GM21737 (cell line): ENCODE results near the gene MANBA.
"Not testable (repeated sequence)": the region's sequence is repeated elsewhere in the genome, so short reads cannot be mapped to it uniquely, and the experiment has no call there.

Experiments
- ATAC-seq: cut with Tn5 transposase; IDR thresholded peaks from one replicate; pipeline ENCODE4 v1.9.1; 2021; ENCODE audit warnings: mild to moderate bottlenecking, moderate library complexity; ENCODE audit not compliant: unreplicated experiment

MANBA gene

DNA sequence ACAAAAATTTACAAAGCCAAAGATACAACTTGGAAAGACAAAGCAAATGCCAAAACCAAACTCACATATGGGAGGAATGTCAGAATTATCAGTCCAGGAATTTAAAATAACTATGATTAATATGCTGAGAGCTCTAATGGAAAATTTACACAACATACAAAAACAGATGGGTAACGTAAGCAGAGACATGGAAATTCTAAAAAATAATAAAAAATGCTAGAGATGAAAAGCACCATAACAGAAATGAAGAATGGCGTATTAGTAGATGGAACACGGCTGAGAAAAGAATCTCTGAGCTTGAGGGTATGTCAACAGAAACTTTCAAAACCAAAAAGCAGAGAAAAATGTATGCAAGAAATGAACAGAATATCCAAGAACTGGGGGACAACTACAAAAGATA is 4.1 kb upstream of the MANBA start:
- no peak for ATAC-seq

DNA sequence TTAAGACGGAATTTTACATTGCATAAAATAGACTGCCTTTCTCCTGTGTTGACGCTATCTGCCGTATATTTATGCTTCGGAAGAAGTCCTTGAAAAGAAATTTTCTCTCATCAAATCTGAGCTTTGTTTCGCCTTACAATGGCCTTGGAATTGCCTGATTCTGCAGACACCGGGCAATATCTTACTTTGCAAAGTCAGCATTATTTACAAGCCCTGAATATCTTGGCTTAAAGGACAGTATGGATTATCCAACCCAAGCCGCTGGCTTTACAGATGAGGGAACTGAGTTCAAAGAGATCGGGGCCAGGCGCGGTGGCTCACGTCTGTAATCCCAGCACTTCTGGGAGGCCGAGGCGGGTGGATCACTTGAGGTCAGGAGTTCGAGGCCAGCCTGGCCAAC is 1.1 kb upstream of the MANBA start:
- no peak for ATAC-seq

DNA sequence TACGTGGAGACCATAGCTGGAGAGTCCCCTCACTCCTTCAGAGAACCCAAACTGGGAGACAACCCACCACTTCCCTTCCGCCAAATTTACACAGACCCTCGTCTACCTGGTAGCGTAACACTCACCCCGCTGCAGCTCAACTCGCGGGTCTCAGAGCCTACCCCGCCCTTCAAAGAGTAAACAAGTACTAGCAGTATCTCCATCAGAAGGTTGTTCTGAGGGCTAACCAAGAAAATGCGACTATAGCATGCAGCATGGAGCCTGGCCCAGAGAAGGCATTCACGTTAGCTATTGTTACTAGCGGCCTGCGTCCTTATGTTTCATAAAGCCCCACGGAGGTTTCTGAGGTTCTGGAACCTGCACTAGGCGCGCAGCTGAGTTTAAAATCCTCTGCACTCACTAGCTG is 531 bp upstream of the MANBA start:
- ATAC-seq = no peak

GRCh38 chr4:102759831-102760644 is 730 bp downstream of the MANBA start:
- peak; percentile 58 for ATAC-seq

DNA sequence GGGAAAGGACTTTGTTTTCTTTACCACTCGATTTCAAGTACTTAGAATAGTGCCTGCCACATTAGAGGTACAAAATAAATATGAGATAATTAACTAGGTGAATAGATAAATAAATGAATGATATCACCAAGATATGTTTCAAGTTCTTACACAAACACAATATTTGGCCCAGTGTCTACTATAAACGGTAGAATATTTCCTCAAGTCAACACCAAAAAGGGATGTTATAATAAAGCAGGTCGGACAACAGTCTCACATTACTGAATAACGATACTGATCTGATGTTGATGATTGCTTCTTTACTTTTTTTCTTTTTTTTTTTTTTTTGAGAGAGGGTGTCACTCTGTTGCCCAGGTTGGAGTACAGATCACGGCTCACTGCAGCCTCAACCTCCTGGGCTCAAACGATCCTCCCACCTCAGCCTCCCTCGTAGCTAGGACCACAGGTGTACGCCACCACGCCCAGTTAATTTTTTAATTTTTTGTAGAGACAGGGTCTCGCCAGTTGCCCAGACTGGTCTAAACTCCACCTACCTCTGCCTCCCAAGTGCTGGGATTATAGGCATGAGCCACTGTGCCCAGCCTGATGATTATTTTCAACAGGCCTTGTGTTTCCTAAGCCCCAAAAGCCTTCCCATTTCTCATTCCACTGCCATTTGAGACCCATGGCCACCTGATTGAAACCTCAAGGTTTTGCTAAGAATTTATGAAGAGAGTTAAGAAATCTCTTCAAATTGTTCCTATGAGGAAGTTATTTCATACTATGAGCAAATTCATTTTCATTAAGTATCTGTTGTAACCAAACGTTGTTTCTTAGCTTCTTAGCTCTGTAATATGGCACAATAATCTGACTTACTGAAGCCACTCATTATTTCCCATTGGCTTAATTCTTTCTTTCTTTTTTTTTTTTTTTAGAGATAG is 2.3 kb downstream of the MANBA start:
- no peak for ATAC-seq

GRCh38 chr4:102757681-102758080 is 3.1 kb downstream of the MANBA start:
- no peak for ATAC-seq

DNA sequence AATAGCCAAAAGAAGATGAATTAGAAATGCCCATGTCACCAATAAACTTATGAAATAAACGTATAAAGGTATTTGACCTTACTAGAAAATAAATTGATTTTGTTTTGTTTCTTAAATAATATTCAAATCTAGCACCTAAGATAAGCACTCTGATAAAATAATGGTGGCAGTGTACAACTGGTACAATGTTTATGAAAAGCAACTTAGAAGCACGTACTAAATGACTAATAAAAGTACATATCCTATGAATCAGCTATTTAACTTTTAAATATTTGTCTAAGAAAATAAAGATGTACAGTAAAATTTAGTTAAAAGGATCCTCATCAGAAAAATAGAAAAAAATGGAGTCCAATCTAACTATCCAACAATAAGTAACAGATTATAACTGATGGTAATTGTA is 6.7 kb downstream of the MANBA start:
- ATAC-seq = no peak

DNA sequence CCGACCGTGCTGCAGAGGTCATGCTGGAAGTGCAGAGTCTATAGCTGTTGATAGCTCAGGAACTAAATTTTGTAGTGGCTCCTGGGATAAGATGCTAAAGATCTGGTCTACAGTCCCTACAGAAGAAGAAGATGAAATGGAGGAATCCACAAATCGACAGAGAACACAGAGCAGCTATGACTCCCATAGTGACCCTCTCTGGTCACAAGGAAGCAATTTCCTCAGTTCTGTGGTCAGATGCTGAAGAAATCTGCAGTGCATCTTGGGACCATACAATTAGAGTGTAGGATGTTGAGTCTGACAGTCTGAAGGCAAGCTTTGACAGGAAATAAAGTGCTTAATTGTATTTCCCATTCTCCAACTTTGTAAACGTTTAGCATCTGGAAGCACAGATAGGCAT is 8.8 kb downstream of the MANBA start:
- ATAC-seq = no peak

DNA sequence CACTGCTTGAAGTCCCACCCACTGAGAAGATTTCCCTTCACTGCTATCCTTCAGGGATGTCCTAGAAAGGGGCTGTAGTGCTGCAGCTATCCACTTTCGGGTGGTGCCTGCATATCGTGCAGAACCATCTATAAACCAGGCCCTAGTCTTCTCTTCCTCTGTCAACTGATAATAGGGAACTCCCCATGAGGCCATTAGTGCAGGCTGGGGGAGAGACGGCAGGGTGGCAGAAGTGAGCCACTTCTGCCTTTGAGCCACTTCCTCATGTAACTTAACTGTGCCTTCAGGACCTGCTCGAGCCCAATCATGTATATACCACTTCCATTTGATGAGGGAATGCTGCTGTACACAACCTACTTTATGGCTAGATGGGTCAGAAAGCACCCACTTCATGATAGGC is 17.4 kb downstream of the MANBA start:
- ATAC-seq = peak; percentile 95

DNA sequence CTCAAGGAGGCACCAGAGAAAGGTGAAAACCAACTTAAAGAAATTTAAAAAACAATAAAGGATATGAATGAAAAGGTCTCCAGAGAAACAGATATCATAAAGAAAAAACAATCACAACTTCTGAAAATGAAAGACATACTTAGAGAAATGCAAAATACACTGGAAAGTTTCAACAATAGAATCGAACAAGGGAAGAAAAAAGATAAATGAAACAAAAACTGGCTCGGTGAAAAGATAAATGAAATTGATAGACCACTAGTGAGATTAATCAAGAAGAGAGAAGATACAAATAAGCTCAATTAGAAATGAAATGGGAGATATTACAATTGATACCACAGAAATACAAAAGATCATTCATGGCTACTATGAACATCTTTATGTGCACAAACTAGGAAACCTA is 22.0 kb downstream of the MANBA start:
- not testable (repeated sequence) for ATAC-seq

DNA sequence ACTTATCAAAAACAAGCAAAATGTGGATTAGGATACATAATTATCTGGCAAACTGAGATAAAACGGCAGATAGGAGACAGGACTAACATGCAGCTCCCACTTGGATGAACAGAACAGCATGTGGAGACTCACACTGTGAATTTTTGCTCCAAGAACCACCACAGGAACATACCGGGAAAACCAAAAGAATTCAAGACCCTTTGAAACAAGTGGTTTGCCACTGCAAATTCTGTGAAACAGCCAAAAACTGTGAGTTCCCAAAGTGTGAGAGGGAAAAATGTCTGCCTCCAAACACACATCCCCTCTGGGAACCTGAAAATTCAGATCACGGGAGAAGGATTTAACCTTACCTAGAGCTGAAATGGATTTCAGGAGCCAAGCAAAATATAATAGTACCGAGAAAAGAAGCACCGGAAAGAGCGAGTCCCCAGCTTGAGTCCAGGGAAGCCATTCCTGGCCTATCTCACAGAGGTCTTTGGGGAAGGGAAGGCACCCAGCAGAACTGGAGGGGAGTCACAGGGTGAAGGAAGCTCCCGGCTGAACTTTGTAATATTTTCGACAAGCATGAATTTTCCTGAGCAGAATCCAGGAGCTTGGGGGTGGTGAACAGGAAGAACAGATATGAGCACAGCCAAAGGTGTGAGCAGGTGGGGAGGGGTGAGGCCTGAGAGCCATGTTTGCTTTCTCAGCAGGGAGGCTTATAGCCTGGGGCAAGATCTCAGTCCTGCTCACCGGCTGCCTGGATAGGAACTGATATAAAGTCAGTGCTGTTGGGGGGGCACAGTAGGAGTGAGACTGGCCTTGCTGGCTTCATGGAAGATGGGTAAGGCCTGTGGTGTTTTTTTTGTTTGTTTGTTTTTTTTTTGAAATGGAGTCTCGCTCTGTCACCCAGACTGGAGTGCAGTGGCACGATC is 23.9 kb downstream of the MANBA start:
- ATAC-seq = no peak

DNA sequence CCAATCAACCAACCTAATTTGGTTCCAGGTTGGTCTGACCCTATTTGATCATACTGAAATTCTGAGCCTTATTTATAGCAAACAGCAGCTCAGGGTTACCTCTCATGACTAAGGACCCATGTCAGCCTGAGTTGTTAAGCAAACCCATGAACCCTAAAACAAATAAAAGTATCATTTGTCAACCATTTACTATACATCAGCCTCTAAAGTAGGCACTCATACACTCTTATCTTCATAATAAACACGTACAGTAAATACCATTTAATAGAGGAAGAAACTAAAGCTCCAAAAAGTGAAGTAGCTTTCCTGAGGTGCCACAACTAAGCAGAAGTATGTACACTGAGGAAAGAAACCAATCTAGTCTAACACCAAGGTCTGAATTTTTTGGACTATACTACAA is 25.2 kb downstream of the MANBA start:
- ATAC-seq = no peak

- ATAC-seq = peak; percentile 97
These were observed 26.0 kb downstream of the MANBA start for GRCh38 chr4:102734591-102735385.

DNA sequence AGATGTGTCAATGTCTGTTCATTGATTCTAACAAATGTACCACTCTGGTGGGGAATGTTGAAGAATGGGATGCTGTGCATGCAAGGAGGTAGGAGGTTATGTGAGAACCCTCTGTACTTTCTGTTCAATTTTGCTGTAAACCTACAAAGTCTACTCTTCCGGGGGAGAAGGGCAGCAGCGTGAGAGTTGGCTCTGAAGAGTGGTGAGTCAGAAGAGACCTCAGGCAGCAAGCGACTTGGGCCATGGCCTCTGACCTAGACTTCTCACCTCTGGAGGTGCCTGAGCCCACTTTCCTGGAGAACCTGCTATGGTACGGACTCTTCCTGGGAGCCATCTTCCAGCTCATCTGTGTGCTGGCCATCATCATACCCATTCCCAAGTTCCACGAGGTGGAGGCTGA is 26.7 kb downstream of the MANBA start:
- ATAC-seq = no peak

DNA sequence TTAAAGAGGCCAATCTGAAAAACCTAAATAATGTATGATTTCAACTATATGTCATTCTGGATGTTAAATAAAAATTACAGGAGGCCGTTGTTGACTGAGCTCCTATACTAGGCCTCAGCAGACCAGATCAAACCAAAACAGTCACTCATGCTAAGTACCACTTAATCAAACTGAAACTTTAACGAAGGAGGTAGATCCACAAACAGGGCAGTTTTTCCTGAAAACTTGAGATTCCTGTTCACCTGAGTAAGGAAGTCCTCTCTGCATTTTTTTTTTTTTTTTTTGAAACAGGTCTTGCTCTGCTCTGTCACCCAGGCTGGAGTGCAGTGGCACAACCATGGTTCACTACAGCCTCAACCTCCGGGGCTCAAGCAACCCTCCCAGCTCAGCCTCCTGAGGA is 27.7 kb downstream of the MANBA start:
- ATAC-seq = no peak

DNA sequence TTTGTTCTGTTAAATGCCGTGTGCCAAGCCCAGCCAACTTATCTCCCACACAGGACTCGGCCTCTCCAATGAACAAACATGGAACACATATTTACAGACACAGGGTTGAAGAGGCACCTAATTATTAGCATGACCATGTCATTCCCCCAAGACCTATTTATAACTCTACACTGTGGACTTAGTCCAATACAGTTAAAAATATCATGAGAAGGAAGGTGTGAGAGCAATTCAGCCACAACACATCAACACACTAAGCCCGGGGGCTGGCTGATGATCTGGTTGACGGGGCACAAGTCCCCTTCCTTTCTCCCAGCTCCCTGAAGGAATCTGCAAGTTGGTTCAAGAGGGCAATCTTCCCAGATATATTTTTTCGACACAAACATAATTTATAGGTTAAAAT is 28.1 kb downstream of the MANBA start:
- ATAC-seq = no peak

GRCh38 chr4:102730968-102731533 is 29.7 kb downstream of the MANBA start:
- no peak for ATAC-seq

DNA sequence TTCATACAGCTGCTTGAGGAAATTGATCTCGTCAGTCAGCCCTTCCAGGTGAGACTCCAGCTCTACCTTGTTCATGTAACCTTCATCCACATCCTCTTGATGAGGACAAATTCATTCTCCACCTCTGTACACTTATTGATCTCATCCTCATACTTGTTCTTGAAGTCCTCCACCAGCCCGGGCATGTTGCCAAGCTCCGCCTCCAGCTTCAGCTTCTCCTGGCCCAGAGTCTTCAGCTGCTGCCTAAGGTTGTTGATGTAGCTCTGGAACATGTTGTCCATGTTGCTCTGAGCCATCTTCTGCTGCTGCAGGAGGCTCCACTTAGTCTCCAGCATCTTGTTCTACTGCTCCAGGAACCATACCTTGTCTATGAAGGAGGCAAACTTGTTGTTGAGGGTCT is 31.3 kb downstream of the MANBA start:
- not testable (repeated sequence) for ATAC-seq

DNA sequence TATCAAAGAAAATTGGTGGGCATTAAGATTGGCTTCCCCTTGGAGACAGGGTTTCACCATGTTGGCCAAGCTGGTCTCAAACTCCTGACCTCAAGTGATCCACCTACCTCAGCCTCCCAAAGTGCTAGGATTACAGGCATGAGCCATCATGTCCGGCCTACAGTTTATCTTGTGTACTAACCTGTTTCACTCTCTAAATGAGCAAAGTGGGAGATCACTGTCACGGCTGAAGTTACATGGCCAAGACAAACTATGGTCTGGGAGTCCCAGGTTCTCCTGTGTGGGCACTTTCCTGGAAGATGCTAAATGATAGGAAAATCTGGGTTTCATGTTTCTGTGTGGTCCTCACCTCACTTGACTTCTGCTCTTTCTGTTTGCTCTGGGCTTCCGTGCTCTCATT is 33.8 kb downstream of the MANBA start:
- not testable (repeated sequence) for ATAC-seq

DNA sequence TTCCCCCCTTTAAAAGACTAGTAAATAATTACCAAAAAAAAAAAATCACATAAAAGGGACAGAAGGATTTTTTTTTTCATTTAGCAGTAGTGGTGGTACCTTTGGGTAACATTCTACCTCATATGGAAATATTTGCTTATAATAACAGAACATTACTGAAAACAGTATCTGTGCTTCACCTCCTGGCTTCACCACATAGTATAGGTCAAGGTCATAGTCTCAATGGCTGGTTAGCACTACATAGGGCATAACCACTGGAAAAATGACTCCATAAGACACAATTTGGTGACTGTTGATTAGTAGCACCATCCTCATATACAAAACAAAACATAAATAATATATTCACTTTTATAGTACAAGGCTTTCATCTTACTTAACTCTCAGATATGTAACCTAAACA is 34.7 kb downstream of the MANBA start:
- no peak for ATAC-seq
